Measurements from ENCODE around the gene MACROD2. TPM values are rescaled to one million over a fixed set of nuclear protein-coding genes. Genes with fewer than 3 reads are reported as not detected.

The MACROD2 gene
- total and polyA plus RNA-seq, 2 experiments from 2014 or later = 2.8 to 4.3 TPM

DNA sequence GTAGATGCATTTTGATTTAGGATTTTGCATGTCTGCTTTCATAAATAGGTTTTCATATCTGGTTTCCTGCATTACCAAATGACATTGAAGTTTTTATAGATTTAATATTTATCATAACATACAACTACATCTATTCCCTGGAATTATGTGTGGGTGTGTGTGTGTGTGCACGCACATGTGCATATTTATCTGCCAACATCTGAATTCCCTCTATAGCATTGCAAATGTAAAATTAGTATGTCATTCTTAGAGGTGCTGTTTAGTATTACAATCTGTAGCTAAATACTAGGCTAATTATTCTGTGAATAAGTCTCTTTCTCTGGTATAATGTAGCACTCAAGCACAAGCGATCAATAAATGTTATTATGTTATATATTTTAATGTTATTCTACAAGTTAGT, 820.0 kb downstream of the MACROD2 start:
- H3K27me3 ChIP-seq (ENCODE audit: insufficient read depth) = no peaks in the 10 kb centered on the region
- no peak overlapping the region for H3K4me3 ChIP-seq
- no peak overlapping the region for H3K27ac Mint-ChIP-seq
- ATAC-seq (no peak), DNase-seq (ENCODE audit: low spot score) (no peak)
- no peaks in the 10 kb centered on the region for H3K4me1 ChIP-seq (ENCODE audit: insufficient read depth)
- no peak overlapping the region for H3K4me3 Mint-ChIP-seq
- peaks cover 3% of the 10 kb centered on the region for H3K27me3 Mint-ChIP-seq (ENCODE audit: insufficient read depth, low read depth, poor library complexity)
- H3F3A ChIP-seq (replicated peaks; ENCODE audit: low read depth) = no peaks in the 10 kb centered on the region
- H3K9me2 ChIP-seq (ENCODE audit: insufficient read depth) = peaks cover 14% of the 10 kb centered on the region; the same call in 1 of the 2 replicates
- H4K20me1 ChIP-seq (replicated peaks; ENCODE audit: insufficient read depth) = no peaks in the 10 kb centered on the region
- H3K27ac ChIP-seq (ENCODE audit: low read depth) = no peak overlapping the region
- H3K4me1 Mint-ChIP-seq = no peaks in the 10 kb centered on the region
- no peaks in the 10 kb centered on the region for H3K36me3 ChIP-seq (ENCODE audit: insufficient read depth)
- no peak for TF ChIP-seq JUNB (IDR thresholded peaks at IDR 0.05; ENCODE audit: unreplicated experiment)
- TF ChIP-seq POLR2AphosphoS5 (IDR thresholded peaks at IDR 0.05; ENCODE audit: low read depth) = no peak
- no peak for TF ChIP-seq EZH2phosphoT487 (IDR thresholded peaks at IDR 0.05; ENCODE audit: unreplicated experiment)
- TF ChIP-seq, protein P1, sequence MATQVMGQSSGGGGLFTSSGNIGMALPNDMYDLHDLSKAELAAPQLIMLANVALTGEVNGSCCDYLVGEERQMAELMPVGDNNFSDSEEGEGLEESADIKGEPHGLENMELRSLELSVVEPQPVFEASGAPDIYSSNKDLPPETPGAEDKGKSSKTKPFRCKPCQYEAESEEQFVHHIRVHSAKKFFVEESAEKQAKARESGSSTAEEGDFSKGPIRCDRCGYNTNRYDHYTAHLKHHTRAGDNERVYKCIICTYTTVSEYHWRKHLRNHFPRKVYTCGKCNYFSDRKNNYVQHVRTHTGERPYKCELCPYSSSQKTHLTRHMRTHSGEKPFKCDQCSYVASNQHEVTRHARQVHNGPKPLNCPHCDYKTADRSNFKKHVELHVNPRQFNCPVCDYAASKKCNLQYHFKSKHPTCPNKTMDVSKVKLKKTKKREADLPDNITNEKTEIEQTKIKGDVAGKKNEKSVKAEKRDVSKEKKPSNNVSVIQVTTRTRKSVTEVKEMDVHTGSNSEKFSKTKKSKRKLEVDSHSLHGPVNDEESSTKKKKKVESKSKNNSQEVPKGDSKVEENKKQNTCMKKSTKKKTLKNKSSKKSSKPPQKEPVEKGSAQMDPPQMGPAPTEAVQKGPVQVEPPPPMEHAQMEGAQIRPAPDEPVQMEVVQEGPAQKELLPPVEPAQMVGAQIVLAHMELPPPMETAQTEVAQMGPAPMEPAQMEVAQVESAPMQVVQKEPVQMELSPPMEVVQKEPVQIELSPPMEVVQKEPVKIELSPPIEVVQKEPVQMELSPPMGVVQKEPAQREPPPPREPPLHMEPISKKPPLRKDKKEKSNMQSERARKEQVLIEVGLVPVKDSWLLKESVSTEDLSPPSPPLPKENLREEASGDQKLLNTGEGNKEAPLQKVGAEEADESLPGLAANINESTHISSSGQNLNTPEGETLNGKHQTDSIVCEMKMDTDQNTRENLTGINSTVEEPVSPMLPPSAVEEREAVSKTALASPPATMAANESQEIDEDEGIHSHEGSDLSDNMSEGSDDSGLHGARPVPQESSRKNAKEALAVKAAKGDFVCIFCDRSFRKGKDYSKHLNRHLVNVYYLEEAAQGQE (IDR thresholded peaks at IDR 0.05; ENCODE audit: unreplicated experiment) = no peak
- TF ChIP-seq NANOG (IDR thresholded peaks at IDR 0.05; ENCODE audit: borderline replicate concordance) = no peak
- TF ChIP-seq ETS1 (IDR thresholded peaks at IDR 0.05) = no peak
- TF ChIP-seq ZNF114 (CRISPR knock-in tag; IDR thresholded peaks at IDR 0.05) = no peak
- TF ChIP-seq EZH2 (IDR thresholded peaks at IDR 0.05; ENCODE audit: low read depth, unreplicated experiment) = no peak
- no peak for TF ChIP-seq CREB1 (CRISPR knock-in tag; IDR thresholded peaks at IDR 0.05; ENCODE audit: low read depth)
- no peak for TF ChIP-seq ZNF462 (CRISPR knock-in tag; IDR thresholded peaks at IDR 0.05)
- no peak for TF ChIP-seq ZNF331 (CRISPR knock-in tag; IDR thresholded peaks at IDR 0.05; ENCODE audit: low read depth)
- TF ChIP-seq CTCF (conservative IDR thresholded peaks at IDR 0.05; ENCODE audit: low read depth in 2 of 2) = no peak
- H3K4me2 ChIP-seq = no peak overlapping the region
- H3K9me3 Mint-ChIP-seq = peaks cover 19% of the 10 kb centered on the region
- peaks cover 4% of the 10 kb centered on the region; the same call in 2 of the 3 replicates for H3K36me3 Mint-ChIP-seq (ENCODE audit: low read depth)
- no peak overlapping the region for H2AFZ ChIP-seq
- no peaks in the 10 kb centered on the region for H3K79me2 ChIP-seq (replicated peaks; ENCODE audit: insufficient read depth)

All from GM23338 (cell line).